Measurements from ENCODE around the gene CLCN6.

DNA sequence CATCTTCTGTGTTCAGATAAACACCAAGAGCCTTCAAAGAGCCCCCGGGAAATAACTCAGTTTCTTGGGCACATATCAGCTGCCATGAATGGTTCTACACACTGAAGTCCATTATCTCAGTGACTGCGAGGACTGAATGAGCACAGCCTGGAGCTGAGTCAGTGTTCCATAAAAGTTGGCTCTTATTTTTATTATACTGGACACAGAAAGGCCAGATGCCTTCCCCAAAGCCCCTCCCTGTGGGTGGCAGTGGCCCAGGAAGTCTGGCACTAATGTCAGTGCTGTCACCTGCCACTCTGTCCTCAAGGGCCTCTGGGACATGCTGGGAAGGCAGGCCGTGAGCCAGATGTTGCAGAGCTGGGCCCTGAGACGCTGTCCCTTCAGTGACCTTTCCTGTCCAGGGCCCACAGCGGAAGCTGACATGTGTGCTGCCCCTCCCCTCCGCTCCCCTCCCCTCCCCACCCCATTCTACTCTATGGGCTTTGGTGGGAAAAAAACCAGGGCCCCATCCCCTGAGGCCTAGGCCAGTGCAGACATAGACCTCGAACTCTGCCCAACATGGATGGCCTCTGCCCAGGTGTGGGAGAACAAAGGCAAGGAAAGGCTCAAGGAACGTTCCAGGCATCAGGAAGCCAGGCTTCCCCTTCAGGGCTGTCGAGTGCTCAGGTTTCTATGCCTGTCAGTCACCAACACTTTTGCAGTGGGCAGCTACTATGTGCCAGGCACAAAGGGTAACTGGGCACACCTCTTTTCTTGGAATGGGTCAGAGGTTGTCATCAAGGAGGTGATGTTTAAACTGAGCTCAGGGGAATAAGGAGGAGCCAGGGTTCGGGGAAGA lies 75.1 kb downstream of the CLCN6 start:
- TF ChIP-seq, protein P1, sequence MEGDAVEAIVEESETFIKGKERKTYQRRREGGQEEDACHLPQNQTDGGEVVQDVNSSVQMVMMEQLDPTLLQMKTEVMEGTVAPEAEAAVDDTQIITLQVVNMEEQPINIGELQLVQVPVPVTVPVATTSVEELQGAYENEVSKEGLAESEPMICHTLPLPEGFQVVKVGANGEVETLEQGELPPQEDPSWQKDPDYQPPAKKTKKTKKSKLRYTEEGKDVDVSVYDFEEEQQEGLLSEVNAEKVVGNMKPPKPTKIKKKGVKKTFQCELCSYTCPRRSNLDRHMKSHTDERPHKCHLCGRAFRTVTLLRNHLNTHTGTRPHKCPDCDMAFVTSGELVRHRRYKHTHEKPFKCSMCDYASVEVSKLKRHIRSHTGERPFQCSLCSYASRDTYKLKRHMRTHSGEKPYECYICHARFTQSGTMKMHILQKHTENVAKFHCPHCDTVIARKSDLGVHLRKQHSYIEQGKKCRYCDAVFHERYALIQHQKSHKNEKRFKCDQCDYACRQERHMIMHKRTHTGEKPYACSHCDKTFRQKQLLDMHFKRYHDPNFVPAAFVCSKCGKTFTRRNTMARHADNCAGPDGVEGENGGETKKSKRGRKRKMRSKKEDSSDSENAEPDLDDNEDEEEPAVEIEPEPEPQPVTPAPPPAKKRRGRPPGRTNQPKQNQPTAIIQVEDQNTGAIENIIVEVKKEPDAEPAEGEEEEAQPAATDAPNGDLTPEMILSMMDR (IDR thresholded peaks at IDR 0.05; ENCODE audit: poor library complexity), result no peak
- TF ChIP-seq EZH2 (IDR thresholded peaks at IDR 0.05; ENCODE audit: borderline replicate concordance), result no peak
